Measurements from ENCODE around the gene GIPC1.
"Not testable (repeated sequence)": the region's sequence is repeated elsewhere in the genome, so short reads cannot be mapped to it uniquely, and the experiment has no call there.

The GIPC1 gene

DNA sequence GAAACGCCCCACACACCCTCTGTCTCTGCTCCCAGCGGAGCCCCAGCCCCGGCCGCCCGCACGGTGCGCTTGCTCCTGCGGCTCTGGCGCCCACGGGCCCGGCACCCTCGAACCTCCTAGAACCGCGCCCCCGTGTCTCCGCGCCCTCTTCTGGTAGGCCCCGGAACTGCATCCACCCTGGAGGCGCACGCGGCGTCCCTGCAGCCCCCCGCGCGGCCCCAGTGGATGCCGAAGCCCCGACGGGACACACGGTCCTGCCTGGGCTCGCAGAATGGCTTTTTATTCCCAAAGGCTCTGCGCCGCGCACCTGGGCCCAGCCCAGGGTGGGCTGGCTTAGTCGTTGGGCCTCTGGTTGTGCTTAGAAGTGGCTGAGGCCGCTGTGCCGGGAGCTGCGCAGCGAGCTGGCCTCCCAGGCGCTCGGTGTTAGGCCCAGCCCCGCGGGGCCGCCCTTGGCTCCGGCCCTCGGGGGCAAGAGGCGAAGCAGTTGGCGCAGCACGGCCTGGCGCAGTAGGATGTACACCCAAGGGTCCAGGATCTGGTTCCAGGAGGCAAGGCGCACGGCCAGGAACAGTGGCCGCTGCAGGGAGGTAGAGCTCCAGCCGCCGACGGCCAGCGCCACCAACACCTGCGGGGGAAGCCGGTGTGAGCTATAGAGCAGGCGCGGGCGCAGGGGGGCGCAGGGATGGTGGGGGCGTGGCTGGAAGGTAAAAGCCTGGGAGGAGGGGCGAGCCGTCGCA, 23.6 kb downstream of the GIPC1 start:
- peak; percentile 78 for DNase-seq (ENCODE audit: low read depth, low spot score)

DNA sequence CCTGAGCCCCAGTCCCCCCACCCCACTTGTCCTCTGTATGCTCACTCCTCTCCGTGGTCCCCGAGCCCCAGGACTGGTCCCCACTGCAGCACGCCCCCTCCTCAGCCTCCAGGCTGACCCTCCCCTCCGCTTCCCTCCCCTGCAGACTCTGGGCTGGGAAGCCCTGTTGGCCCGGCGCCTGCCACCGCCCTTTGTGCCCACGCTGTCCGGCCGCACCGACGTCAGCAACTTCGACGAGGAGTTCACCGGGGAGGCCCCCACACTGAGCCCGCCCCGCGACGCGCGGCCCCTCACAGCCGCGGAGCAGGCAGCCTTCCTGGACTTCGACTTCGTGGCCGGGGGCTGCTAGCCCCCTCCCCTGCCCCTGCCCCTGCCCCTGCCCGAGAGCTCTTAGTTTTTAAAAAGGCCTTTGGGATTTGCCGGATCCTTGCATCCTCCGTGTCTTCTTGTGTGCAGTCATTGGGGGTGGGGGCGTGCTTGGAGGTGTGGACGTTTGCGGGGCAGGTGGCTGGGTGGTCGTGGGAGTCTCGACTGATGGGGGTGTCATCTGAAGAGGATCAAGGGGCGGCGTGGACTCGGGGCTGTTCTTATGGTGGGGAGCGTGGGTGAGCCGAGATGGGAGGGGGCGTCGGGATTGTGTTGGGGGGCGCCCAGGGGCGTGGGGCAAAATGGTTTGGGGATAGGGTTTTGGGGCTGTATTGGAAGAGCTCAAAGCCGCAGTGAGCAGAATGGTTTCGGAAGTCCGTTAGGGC, 24.3 kb downstream of the GIPC1 start:
- no peak for DNase-seq (ENCODE audit: low read depth, low spot score)

DNA sequence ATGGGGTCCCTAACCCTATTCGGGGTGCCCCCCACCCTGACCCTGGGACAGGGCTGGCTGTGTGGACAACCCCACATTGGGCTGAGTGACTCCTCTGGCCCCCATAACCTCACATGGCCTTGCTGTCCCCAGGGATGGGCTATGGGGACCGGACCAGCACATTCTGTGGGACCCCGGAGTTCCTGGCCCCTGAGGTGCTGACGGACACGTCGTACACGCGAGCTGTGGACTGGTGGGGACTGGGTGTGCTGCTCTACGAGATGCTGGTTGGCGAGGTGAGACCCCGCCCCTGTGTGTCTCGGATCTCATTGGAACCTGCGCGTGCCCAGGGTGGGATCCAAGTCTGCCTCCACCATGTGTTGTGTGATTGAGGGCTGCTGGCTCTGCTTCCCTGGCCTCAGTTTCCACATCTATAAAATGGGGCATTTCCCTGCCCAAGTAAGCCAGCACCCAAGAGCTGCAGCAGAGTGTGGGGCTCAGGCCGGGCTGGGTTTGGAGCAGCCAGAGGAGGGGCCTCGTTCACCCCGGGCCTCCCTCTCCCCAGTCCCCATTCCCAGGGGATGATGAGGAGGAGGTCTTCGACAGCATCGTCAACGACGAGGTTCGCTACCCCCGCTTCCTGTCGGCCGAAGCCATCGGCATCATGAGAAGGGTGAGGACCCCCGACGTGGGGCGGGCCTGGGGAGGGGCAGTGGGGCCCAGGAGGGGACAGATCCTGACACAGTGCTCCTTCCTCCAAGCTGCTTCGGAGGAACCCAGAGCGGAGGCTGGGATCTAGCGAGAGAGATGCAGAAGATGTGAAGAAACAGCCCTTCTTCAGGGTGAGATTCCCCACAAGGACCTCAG, 25.7 kb downstream of the GIPC1 start:
- no peak for DNase-seq (ENCODE audit: low read depth, low spot score)

DNA sequence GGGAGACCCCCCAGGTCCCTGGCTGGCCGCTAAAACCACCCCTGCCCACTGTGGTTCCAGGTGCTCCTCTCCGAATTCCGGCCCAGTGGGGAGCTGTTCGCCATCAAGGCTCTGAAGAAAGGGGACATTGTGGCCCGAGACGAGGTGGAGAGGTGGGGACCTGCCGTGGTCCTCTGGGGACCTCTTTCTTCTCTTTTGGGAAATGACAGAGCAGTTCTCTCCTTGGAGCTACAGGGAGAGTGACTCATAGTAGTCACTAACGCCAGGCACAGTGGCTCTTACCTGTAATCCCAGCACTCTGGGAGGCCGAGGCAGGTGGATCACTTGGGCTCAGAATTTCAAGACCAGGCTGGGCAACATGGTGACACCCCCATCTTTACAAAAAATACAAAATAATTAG, 28.1 kb downstream of the GIPC1 start:
- no peak for DNase-seq (ENCODE audit: low read depth, low spot score)

DNA sequence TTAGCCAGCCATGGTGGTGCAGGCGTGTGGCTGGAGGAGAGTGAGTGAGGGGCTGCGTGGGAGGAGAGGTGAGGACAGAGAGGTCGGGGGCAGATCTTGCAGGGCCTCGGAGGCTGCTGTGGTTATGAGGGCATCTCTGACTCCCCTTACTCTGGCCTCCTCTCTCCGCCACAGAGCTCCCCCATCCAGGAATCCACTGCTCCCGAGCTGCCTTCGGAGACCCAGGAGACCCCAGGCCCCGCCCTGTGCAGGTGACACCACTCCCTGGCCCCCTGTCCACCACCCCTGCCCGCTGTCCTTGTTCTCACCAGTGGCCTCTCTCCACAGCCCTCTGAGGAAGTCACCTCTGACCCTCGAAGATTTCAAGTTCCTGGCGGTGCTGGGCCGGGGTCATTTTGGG, 28.5 kb downstream of the GIPC1 start:
- DNase-seq (ENCODE audit: low read depth, low spot score), result no peak

DNA sequence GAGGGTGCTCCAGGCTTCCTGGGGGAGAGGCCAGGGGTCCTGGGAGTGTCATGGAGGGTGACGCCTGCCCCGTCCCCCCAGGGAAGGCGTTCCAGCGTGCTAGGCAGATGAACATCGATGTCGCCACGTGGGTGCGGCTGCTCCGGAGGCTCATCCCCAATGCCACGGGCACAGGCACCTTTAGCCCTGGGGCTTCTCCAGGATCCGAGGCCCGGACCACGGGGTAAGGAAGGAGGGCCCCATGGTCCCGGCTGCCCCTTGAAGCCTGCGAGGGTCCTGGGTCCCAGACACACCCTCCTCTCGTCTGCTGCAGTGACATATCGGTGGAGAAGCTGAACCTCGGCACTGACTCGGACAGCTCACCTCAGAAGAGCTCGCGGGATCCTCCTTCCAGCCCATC, 32.2 kb downstream of the GIPC1 start:
- DNase-seq (ENCODE audit: low read depth, low spot score), result no peak

DNA sequence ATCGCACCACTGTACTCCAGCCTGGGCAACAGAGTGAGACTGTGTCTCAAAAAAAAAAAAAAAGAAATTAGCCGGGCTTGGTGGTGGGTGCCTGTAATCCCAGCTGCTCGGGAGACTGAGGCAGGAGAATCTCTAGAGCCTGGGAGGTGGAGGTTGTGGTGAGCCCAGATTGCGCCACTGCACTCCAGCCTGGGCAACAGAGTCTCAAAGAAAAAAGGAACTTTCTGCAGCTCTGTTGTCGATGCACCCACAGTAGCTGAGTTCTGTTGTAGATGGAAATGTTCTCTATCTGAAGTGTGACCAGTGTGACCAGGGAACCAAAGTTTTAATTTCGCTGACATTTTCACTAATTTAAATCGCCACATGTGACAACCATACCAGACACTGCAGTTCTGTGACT, 33.5 kb downstream of the GIPC1 start:
- DNase-seq (ENCODE audit: low read depth, low spot score), result not testable (repeated sequence)

DNA sequence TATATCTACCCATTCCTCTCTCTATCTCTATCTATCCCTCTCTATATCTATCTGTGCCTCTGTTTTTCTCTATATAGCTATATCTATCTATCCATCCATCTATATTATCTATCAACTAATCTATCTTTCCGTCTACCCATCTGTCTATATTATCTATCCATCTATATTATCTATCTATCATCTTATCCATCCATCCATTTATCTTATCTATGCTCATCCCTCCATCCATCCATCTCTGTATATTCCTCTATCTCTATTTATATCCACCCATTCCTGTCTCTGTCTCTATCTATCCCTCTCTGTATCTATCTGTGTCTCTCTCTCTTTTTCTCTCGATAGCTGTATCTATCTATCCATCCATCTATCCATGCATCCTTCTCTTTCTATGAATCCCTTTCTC, 35.0 kb downstream of the GIPC1 start:
- no peak for DNase-seq (ENCODE audit: low read depth, low spot score)

DNA sequence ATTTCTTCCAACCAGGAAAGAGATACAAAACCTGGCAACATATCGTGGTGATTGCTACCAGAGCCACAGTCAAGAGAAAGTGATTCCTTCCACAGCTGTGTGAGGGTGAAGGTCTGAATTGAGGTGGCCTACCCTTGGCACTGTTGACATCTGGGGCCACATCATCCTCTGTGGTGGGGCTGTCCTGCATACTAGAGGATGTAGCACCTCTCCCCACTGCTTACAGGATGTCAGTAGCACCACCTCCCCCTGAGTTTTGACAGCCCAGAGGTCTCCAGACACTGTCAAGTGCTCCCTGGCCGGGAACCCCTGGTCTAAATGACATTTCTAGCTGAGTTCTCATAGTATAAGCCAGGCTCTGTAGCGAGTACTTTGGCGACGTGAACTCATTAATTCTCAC, 36.2 kb downstream of the GIPC1 start:
- DNase-seq (ENCODE audit: low read depth, low spot score), result no peak

DNA sequence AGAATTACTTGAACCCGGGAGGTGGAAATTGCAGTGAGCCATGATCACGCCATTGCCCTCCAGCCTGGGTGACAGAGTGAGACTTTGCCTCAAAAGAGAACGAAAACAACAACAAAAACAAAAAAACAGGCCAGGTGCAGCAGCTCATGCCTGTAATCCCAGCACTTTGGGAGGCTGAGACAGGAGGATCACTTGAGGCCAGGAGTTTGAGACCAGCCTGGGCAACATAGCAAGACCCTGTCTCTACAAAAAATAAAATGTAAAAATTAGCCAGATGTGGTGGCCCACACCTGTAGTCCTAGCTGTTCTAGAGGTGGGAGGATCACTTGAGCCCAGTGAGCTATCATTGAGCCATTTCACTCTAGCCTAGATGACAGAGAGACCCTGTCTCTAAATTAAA, 43.6 kb downstream of the GIPC1 start:
- DNase-seq (ENCODE audit: low read depth, low spot score), result not testable (repeated sequence)

DNA sequence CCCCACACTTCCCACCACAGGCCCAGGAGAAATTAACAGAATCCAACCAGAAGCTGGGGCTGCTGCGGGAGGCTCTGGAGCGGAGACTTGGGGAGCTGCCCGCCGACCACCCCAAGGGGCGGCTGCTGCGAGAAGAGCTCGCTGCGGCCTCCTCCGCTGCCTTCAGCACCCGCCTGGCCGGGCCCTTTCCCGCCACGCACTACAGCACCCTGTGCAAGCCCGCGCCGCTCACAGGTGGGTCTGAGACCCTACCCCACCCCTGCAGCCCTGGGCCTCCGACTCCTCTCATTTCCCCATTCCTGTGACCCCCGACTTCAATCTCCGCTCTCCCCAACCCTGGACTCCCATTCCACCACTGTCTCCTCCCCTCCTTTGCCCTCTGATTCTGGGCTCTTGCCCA, 45.1 kb downstream of the GIPC1 start:
- no peak for DNase-seq (ENCODE audit: low read depth, low spot score)

DNA sequence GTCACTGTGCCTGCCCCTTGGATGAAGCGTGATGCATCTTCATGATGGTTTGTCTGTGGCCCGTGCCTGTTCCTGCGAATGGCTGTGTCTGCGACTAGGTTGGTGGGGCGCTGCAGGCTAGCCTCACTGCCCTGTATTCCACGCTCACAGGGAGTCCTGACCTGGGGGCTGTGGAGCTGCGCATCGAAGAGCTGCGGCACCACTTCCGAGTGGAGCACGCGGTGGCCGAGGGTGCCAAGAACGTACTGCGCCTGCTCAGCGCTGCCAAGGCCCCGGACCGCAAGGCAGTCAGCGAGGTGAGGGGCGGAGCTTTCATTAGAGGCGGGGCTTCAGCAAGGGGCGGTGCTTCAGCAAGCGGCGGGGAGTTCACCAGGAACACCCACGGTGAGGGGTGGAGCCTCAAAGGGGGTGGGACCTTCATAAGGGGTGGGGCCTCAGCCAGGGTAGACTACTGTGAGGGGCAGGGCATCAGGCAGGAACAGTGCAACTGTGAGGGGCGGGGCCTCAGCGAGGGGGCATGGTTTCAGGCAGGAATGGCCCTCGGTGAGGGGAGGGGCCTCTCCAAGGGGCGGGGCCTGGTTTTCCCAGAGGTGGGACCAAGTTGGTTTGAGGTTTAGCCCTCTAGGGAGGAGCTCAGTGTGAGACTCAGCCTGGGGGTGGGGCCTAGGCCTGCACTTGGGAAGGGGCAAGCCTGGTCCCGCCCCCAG, 45.6 kb downstream of the GIPC1 start:
- peak; percentile 21 for DNase-seq (ENCODE audit: low read depth, low spot score)

DNA sequence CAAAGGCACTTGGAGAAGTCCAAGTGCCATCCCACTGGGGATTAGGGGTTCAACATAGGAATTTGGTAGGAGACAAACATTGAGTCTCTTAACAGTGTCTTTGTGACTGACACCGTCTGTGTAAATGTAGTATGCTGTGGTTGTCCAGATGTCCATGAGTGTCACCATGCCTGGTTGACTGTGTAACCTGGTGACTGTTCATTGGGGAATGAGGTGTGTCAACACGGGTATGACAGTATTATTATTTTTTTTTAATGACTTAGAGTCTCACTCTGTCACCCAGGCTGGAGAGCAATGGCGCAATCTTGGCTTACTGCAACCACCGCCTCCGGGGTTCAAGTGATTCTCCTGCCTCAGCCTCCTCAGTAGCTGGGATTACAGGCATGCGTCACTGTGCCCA, 46.6 kb downstream of the GIPC1 start:
- DNase-seq (ENCODE audit: low read depth, low spot score), result no peak

DNA sequence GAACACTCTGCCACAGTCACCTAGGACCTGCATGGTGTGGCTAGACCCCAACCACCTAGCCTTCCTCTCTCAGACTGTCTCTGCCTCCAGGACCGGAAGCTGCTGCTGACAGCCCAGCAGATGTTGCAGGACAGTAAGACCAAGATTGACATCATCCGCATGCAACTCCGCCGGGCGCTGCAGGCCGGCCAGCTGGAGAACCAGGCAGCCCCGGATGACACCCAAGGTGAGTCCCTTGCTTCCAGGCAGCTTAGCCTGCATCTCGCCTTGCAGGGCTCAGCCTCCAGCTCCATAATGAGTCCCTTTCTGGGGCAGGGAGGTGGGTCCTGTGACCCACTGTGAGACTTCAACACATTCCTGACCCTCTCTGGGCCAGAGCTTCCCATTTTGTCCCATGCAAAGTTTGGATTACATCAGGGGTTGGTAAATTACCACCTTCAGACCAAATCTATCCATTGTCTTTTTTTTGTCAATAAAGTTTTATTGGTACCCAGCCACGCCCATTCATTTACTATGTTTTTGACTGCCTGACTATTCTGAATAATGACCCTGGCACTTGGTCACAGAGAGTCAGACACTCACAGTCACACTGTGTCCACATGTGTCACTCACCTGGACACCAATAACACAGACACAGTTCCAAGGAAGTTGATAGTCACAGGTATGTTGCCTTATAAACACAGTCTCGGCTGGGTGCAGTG, 49.4 kb downstream of the GIPC1 start:
- no peak for DNase-seq (ENCODE audit: low read depth, low spot score)

DNA sequence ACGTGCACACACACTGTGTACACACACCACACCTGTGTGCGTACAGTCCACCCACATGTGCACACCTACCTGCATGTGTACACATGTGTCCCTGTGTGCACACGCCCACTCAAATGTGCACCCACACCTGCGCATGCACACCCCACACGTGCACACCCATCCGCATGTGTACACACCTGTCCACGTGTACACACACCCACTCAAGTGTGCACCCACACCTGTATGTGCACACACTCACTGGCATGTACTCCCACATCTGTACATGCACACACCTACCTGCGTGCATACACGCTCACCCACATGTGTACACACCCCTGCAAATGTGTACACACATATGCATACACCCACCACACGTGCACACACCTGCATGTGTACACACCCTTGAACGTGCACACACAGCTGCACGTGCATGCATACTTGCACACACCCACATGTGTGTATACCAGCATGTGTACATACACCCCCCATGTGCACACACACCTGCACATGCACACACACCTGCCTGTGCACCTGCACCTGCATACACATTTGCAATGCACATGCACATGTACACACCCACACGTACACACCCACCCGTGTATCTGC, 52.2 kb downstream of the GIPC1 start:
- DNase-seq (ENCODE audit: low read depth, low spot score), result no peak

DNA sequence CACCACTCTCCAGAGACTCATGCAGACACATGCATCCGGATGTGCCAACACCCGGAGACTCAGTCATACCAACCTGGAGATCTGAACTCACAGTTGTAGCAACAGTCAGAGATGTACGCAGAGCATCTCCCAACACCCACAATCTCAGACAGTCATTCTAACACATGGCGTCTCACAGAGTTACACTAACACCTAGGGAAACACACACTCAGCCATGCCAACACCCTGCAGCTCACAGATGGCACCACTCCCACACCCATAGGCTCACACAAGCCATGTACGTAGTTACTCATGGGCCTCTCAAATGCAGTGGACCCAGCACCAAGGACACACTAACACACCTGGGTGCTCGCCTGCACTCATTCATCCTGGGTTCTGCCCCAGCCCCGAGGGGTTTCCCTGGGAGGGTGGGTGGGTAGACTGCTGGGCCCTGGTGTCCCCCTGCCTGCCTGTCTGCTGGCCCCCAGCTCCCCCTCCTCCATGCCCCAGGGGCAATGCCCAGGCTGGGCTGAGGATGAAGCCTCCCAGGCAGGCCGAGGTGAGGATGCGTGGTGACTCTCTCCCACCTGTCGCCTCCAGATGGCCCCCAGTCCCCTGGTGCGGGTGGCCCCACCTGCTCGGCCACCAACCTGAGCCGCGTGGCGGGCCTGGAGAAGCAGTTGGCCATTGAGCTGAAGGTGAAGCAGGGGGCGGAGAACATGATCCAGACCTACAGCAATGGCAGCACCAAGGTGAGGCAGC, 52.9 kb downstream of the GIPC1 start:
- DNase-seq (ENCODE audit: low read depth, low spot score), result no peak

DNA sequence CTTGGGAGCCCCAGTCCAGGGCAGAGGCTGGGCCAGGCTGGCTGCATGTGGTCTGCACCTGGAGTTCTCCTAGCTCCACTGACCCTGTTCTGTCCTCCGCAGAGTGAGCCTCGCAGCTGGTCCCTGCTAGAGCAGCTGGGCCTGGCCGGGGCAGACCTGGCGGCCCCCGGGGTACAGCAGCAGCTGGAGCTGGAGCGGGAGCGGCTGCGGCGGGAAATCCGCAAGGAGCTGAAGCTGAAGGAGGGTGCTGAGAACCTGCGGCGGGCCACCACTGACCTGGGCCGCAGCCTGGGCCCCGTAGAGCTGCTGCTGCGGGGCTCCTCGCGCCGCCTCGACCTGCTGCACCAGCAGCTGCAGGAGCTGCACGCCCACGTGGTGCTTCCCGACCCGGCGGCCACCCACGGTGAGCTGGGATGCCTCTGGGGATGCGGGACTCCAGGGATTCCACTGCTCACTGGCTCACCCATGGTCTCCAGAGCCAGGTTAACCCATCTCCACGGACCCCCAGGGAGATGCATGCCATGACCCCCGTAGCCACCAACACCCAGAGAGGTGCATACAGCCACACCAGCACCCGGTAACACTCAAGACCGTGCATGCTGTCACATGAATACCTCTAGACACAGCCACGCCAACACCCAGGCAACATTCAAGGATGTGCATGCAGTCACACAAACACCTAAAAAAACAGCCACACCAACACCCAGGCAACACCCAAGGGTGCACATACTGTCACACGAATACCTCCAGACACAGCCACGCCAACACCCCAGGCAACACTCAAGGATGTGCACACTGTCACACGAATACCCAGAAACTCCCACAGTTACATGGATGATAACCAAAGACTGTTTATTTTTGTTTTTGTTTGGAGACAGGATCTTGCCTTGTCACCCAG, 54.6 kb downstream of the GIPC1 start:
- no peak for DNase-seq (ENCODE audit: low read depth, low spot score)

DNA sequence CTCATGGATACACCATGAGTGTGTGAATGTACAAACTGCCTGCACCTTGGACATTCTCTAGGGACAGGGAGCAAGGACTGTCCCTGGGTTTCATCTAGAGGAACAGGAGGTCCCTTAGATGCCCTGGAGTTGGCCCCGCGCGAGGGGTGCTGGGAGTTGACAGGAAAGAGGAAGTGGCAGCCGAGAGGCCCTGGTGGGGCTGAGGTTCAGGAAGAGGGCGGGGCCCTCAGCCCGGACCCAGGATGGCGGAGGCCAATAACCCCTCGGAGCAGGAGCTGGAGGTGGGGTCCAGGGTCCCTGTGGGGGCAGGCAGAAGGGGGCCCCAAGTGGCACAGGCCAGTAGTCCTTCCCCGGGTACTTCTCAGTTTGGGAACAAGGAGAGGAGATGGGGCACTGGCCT, 55.9 kb downstream of the GIPC1 start:
- DNase-seq (ENCODE audit: low read depth, low spot score), result no peak

DNA sequence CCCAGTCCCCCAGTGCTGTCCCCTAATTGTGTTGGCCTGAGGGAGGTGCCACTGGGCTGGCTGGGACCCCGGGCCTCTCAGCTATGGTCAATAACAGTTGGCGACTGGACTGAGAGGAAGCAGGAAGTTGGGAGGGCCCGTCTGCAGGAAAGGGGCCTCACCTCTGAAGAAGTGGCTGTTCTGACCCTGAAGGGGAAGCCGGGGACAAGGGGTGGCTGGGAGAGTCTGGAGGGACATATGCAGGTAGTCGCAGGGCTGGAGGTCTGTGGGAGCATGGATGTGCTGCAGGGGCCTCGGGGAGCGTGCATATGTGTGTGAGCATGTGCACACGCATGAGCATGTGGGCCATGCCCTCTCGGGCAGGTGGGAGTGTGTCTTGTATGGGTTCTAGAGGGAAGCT, 56.9 kb downstream of the GIPC1 start:
- DNase-seq (ENCODE audit: low read depth, low spot score), result no peak
